Astrocyte of the cerebellum (primary cell): ENCODE measurements around the gene ZFP62.

Source experiments
- DNase-seq: peaks from one replicate; pipeline ENCODE4 v3.0.0-alpha.2; 2011; ENCODE audit warnings: low read depth
- H3K4me3 ChIP-seq: 2 replicates; pipeline ENCODE4 v1.5.1; 2011; ENCODE audit warnings: mild to moderate bottlenecking, low read depth, low read length, moderate library complexity
- CTCF ChIP-seq: IDR thresholded peaks from 2 replicates; pipeline ENCODE4 v1.5.1; 2012; ENCODE audit warnings: low read length, low read depth, moderate library complexity, mild to moderate bottlenecking; ENCODE audit errors: missing control alignments
- in situ Hi-C: cut with HindIII; loops from 2 replicates; pipeline ENCODE4 v1.10.0; 2017; ENCODE audit warnings: low sequenced_read_pairs

The ZFP62 gene

DNA sequence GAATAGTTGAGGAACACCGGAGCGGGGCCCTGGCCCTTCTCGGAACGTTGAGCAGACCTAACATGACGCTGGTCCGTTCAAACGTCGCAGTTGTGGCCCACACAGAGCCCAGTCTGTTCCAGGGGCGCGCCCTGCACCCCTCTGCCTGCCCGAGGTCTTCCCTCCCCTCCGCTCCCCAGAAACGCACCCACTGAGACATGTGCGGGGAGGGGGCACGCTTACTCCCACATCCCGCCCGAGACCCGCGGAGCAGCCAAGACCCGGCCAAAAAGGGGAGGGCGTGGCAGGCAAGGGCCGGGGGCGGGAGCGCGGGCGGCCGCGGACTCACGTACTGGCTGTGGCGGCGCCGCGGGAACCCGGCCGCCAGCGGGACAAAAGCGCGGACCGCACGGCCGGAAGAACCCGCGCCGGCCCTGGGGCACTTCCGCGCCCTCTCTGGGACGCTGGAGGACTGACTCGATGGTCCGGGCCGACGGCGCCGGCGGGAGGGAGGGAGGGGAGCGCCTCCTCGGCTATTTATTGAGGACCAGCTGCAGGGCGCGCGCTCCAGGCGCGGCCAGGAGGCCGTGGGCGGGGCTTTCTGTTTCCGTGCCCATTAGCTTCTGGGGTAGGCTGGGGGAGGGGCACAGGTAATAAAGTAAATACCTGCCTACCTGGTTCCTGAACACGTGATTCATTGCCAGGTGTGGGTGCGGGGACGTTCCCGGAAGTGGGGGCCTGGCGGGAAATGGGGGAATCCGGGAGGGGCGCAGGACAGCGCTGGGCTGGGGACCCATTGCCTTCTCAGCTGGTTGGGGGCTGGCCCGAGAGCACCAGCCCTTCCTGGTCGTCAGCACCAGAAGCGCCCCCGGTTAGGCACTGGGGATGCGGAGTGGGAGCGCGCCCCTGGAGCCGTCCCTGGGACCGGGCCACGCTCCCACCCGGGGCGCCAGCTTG is at the start of gene ZFP62:
Gene ZFP62 (minus strand): TSS at position 390 of the 936 bp plus-strand sequence. CDS start 57 bp downstream, at position 333.
- TF ChIP-seq CTCF: no peak
- peak within 1 kb of the TSS; percentile 78 for H3K4me3 ChIP-seq
- in situ Hi-C loops: no loop called here
- DNase-seq: peak; percentile 75

DNA sequence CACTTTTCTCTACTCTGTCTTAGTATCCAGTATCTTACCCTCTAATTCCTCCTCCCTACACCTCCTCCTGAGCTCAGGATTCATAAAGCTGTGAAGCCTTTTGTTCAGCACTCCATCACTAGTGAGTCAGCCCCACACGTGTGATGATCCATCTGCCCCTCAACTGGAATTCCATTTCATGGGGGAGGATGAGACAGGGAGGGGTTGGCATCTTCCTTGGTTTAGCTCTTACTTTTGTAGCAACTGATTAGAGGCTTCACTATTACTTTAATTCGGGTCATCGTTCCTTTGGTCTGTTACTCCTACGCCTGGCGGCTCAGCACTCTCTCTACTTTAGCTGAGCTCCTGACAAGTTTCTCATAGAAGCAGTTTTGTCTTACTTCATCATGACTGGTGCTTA is 49.7 kb upstream of the ZFP62 start:
- TF ChIP-seq CTCF: no peak
- no peak overlapping the region for H3K4me3 ChIP-seq

GRCh38 chr5:180910182-180910581 is 49.1 kb upstream of the ZFP62 start:
- no peak for DNase-seq
- TF ChIP-seq CTCF: no peak
- in situ Hi-C loops: no loop called here
- no peak overlapping the region for H3K4me3 ChIP-seq

More for the DNA sequence above, 49.7 kb upstream of the ZFP62 start:
- in situ Hi-C loops: no loop called here
- DNase-seq: no peak

- DNase-seq: no peak
- TF ChIP-seq CTCF: no peak
- in situ Hi-C loops: no loop called here
- H3K4me3 ChIP-seq: no peak overlapping the region
Observed at GRCh38 chr5:180909782-180910181, 48.7 kb upstream of the ZFP62 start.

DNA sequence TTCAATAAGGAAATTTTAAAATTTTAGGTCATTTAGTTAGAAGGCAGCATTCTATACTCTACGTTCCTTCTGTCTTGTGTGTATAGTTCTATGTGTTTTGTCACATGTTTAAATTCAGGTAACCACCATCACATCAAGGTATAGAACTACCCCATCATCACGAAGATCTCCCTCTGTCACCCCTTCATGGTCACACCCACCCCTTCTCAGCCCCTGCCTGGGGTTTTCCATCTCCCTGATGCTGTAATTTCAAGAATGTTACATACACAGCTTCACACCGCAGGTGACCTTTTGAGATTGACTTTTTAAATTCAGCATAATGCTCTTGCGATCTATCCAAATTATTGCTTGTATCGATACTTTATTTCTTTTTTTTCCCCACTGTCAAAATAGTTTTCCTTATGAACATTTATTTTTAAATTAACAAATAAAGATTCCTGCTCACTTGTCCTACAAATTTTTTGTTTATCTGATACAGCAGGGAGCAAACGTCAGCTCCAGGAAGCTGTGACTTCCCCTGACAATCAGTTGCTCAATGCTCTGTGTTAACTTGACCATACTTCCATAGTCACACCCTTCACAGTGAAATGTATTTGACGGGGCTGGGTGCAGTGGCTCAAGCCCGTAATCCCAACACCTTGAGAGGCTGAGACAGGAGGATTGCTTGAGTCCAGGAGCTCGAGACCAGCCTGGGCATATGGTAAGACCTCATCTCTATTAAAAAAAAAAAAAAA is 48.1 kb upstream of the ZFP62 start:
- no peak for TF ChIP-seq CTCF
- no peak for DNase-seq
- no peak overlapping the region for H3K4me3 ChIP-seq
- in situ Hi-C loops: no loop called here

DNA sequence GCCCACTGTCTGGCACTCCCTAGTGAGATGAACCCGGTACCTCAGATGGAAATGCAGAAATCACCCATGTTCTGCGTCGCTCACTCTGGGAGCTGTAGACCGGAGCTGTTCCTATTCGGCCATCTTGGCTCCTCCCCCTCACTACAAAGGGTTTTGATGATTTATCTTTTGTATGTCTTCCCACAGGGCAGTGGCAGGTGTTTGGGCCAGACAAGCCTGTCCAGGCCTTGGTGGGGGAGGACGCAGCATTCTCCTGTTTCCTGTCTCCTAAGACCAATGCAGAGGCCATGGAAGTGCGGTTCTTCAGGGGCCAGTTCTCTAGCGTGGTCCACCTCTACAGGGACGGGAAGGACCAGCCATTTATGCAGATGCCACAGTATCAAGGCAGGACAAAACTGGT is 47.3 kb upstream of the ZFP62 start:
- H3K4me3 ChIP-seq: no peak overlapping the region
- no peak for DNase-seq
- in situ Hi-C loops: no loop called here
- no peak for TF ChIP-seq CTCF
